K562 (cell line): ENCODE results near the gene NUP85. TPM values are rescaled to one million over a fixed set of nuclear protein-coding genes. Genes with fewer than 3 reads are reported as not detected.

Source experiments
- ERF ChIP-seq: fragments of 450-650 bp; formaldehyde crosslinking; IDR thresholded peaks from 2 replicates; pipeline ENCODE4 v1.4.0; 2020; ENCODE audit warnings: mild to moderate bottlenecking, mixed read lengths
- KAT2B ChIP-seq: IDR thresholded peaks from one replicate; pipeline ENCODE4 v1.6.1; 2012; ENCODE audit warnings: low read depth, mild to moderate bottlenecking, control low read depth, inconsistent platforms, low read length, moderate library complexity
- MXI1 ChIP-seq: IDR thresholded peaks from 2 replicates; pipeline ENCODE4 v1.6.1; 2011; ENCODE audit warnings: low read depth, mild to moderate bottlenecking, improper control_type of control experiment, low read length
- NR4A1 ChIP-seq, 2 experiments: fragments of 250-450 bp in 1 of 2; fragments of 450-650 bp in 1 of 2; sonication (Bioruptor Pico) in 1 of 2; IDR thresholded peaks; 2 replicates each; pipeline versions ENCODE4 v1.4.0 to v1.6.1; 2016 to 2020; ENCODE audit warnings: mild to moderate bottlenecking in 2 of 2, missing compliant biosample characterization in 1 of 2, missing genetic modification characterization in 1 of 2, moderate library complexity in 1 of 2
- POLR2G ChIP-seq: fragments of 200-400 bp; formaldehyde crosslinking; IDR thresholded peaks from 2 replicates; pipeline ENCODE4 v1.6.1; 2017; ENCODE audit warnings: low read depth, mild to moderate bottlenecking, antibody characterized with exemption, low read length, moderate library complexity
- RBBP5 ChIP-seq: fragments of 200-600 bp; sonication (generic); IDR thresholded peaks from 2 replicates; pipeline ENCODE4 v1.6.1; 2012; ENCODE audit warnings: borderline replicate concordance, mild to moderate bottlenecking, low read length, control low read depth, inconsistent platforms; ENCODE audit not compliant: insufficient read depth, poor library complexity, severe bottlenecking
- SMARCA4 ChIP-seq: fragments of 450-650 bp; IDR thresholded peaks from 2 replicates; pipeline ENCODE4 v1.6.1; 2016
- TCFL5 ChIP-seq: fragments of 250-450 bp; sonication (Bioruptor Pico); conservative IDR thresholded peaks from 2 replicates; pipeline ENCODE4 v1.6.1; 2021; ENCODE audit warnings: mild to moderate bottlenecking, moderate library complexity, matching md5 sums
- TEAD1 ChIP-seq, 2 experiments: fragments of 450-650 bp in 1 of 2; sonication (generic) in 1 of 2; formaldehyde crosslinking; IDR thresholded peaks; 2 replicates each; pipeline versions ENCODE4 v1.4.0 to v1.8.0; 2020 to 2022; ENCODE audit warnings: mild to moderate bottlenecking in 2 of 2, missing genetic modification reagents in 1 of 2
- TGIF2 ChIP-seq: sonication (generic); formaldehyde crosslinking; IDR thresholded peaks from 2 replicates; pipeline ENCODE4 v1.8.1; 2022; ENCODE audit warnings: mild to moderate bottlenecking, missing genetic modification reagents, moderate library complexity
- THRAP3 ChIP-seq: fragments of 450-650 bp; IDR thresholded peaks from 2 replicates; pipeline ENCODE4 v1.6.1; 2016; ENCODE audit warnings: mild to moderate bottlenecking, inconsistent platforms, borderline replicate concordance
- ZBTB7A ChIP-seq: IDR thresholded peaks from 2 replicates; pipeline ENCODE4 v1.6.1; 2011; ENCODE audit warnings: low read depth, mild to moderate bottlenecking, low read length, moderate library complexity, borderline replicate concordance; ENCODE audit not compliant: control insufficient read depth
- ZKSCAN8 ChIP-seq: fragments of 200-800 bp; sonication (Bioruptor generic); IDR thresholded peaks from 2 replicates; pipeline ENCODE4 v1.6.1; 2016; ENCODE audit warnings: missing genetic modification characterization, missing compliant biosample characterization
- ZNF184 ChIP-seq: sonication (generic); formaldehyde crosslinking; IDR thresholded peaks from 2 replicates; pipeline ENCODE4 v1.5.0; 2020; ENCODE audit warnings: missing genetic modification reagents
- ZNF507 ChIP-seq: conservative IDR thresholded peaks from 2 replicates; pipeline ENCODE4 v1.6.1; 2017; ENCODE audit warnings: missing genetic modification characterization, missing compliant biosample characterization
- polyA plus RNA-seq, 8 experiments: library from polyadenylated mRNA; depleted of rRNA in 4 of 8; stranded (reverse) in 5 of 8; unstranded in 3 of 8; fragments of >200 nt; fragmentation: Nextera tagmentation in 2 of 8; fragmentation: Illumina TruSeq in 1 of 8; extraction: Ambion mirVana in 2 of 8; extraction: Trizol in 1 of 8; gene quantifications; 2 replicates each; pipeline versions ENCODE4 v1.2.1 to v1.2.3, GENCODE V29; 2011 to 2014; ENCODE audit warnings: inconsistent platforms in 1 of 8, missing spikeins in 1 of 8
- total RNA-seq, 7 experiments: library from RNA; depleted of rRNA in 6 of 7; stranded (reverse); fragments of >200 nt in 6 of 7; fragmentation: Illumina TruSeq in 2 of 7; extraction: Trizol in 2 of 7; gene quantifications; 2 replicates each; pipeline versions ENCODE4 v1.2.1 to v1.2.3, GENCODE V29; 2011 to 2021; ENCODE audit warnings: low replicate concordance in 1 of 7
- TF ChIP-seq, protein P1 (sequence below): sonication (generic); formaldehyde crosslinking; IDR thresholded peaks from 2 replicates; pipeline ENCODE4 v1.8.1; 2023; ENCODE audit warnings: mild to moderate bottlenecking, missing genetic modification reagents
- TF ChIP-seq, protein P2 (sequence below): fragments of 250-450 bp; sonication (Bioruptor Pico); IDR thresholded peaks from 2 replicates; pipeline ENCODE4 v1.4.0; 2020; ENCODE audit warnings: borderline replicate concordance
- TF ChIP-seq, protein P3 (sequence below), 2 experiments: fragments of 450-650 bp in 1 of 2; sonication (generic) in 1 of 2; formaldehyde crosslinking in 1 of 2; IDR thresholded peaks in 1 of 2; conservative IDR thresholded peaks in 1 of 2; 2 replicates each; pipeline versions ENCODE4 v1.6.1 to v1.8.1; 2016 to 2023; ENCODE audit warnings: mild to moderate bottlenecking in 2 of 2, moderate library complexity in 2 of 2, inconsistent platforms in 1 of 2, missing genetic modification reagents in 1 of 2
- TF ChIP-seq, protein P4 (sequence below): sonication (generic); formaldehyde crosslinking; IDR thresholded peaks from 2 replicates; pipeline ENCODE4 v1.8.1; 2023; ENCODE audit warnings: missing genetic modification reagents, mild to moderate bottlenecking, borderline replicate concordance

The NUP85 gene
- total and polyA plus RNA-seq, 9 of the 15 experiments (the other 6 are each of a cell fraction or from before 2014, with no cell fraction given), result 50.2 to 177 (median 110) TPM

DNA sequence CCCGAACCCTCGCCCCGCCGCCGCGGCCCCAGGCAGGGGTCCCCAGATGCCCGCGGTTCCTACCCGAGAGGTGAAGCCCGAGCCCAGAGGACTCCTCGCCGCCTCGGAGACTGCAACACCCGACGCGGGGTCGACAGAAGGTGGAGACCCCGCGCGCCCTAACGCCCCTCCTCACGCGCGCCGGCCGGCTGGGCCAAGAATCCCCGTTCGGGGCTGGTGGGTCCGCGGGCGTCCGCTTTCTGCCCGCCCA, 23.2 kb upstream of the NUP85 start (continued):
- TF ChIP-seq ZNF184 (no peak), POLR2G (no peak), ZBTB7A (peak; percentile 80; the same call in 1 of the 2 replicates), NR4A1 (CRISPR knock-in tag; IDR thresholded peaks at IDR 0.05) (no peak), NR4A1 (tag; IDR thresholded peaks at IDR 0.05) (no peak), TCFL5 (CRISPR knock-in tag) (no peak), ZNF507 (tag) (no peak), TGIF2 (CRISPR knock-in tag) (peak; percentile 77; the same call in 1 of the 2 replicates), MXI1 (no peak), KAT2B (no peak), ZKSCAN8 (no peak), RBBP5 (peak; percentile 12), SMARCA4 (no peak), TEAD1 (CRISPR knock-in tag; IDR thresholded peaks at IDR 0.05) (no peak), ERF (no peak; the same call in 1 of the 2 replicates), THRAP3 (no peak)
- TF ChIP-seq, protein P1, sequence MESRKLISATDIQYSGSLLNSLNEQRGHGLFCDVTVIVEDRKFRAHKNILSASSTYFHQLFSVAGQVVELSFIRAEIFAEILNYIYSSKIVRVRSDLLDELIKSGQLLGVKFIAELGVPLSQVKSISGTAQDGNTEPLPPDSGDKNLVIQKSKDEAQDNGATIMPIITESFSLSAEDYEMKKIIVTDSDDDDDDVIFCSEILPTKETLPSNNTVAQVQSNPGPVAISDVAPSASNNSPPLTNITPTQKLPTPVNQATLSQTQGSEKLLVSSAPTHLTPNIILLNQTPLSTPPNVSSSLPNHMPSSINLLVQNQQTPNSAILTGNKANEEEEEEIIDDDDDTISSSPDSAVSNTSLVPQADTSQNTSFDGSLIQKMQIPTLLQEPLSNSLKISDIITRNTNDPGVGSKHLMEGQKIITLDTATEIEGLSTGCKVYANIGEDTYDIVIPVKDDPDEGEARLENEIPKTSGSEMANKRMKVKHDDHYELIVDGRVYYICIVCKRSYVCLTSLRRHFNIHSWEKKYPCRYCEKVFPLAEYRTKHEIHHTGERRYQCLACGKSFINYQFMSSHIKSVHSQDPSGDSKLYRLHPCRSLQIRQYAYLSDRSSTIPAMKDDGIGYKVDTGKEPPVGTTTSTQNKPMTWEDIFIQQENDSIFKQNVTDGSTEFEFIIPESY (CRISPR knock-in tag), result no peak
- TF ChIP-seq, protein P2, sequence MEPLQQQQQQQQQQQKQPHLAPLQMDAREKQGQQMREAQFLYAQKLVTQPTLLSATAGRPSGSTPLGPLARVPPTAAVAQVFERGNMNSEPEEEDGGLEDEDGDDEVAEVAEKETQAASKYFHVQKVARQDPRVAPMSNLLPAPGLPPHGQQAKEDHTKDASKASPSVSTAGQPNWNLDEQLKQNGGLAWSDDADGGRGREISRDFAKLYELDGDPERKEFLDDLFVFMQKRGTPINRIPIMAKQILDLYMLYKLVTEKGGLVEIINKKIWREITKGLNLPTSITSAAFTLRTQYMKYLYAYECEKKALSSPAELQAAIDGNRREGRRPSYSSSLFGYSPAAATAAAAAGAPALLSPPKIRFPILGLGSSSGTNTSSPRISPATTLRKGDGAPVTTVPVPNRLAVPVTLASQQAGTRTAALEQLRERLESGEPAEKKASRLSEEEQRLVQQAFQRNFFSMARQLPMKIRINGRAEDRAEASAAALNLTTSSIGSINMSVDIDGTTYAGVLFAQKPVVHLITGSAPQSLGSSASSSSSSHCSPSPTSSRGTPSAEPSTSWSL (CRISPR knock-in tag), result no peak
- TF ChIP-seq, protein P3, sequence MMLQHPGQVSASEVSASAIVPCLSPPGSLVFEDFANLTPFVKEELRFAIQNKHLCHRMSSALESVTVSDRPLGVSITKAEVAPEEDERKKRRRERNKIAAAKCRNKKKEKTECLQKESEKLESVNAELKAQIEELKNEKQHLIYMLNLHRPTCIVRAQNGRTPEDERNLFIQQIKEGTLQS (IDR thresholded peaks at IDR 0.05), result no peak
- TF ChIP-seq, protein P3 (CRISPR knock-in tag; conservative IDR thresholded peaks at IDR 0.05), result no peak
- TF ChIP-seq, protein P4, sequence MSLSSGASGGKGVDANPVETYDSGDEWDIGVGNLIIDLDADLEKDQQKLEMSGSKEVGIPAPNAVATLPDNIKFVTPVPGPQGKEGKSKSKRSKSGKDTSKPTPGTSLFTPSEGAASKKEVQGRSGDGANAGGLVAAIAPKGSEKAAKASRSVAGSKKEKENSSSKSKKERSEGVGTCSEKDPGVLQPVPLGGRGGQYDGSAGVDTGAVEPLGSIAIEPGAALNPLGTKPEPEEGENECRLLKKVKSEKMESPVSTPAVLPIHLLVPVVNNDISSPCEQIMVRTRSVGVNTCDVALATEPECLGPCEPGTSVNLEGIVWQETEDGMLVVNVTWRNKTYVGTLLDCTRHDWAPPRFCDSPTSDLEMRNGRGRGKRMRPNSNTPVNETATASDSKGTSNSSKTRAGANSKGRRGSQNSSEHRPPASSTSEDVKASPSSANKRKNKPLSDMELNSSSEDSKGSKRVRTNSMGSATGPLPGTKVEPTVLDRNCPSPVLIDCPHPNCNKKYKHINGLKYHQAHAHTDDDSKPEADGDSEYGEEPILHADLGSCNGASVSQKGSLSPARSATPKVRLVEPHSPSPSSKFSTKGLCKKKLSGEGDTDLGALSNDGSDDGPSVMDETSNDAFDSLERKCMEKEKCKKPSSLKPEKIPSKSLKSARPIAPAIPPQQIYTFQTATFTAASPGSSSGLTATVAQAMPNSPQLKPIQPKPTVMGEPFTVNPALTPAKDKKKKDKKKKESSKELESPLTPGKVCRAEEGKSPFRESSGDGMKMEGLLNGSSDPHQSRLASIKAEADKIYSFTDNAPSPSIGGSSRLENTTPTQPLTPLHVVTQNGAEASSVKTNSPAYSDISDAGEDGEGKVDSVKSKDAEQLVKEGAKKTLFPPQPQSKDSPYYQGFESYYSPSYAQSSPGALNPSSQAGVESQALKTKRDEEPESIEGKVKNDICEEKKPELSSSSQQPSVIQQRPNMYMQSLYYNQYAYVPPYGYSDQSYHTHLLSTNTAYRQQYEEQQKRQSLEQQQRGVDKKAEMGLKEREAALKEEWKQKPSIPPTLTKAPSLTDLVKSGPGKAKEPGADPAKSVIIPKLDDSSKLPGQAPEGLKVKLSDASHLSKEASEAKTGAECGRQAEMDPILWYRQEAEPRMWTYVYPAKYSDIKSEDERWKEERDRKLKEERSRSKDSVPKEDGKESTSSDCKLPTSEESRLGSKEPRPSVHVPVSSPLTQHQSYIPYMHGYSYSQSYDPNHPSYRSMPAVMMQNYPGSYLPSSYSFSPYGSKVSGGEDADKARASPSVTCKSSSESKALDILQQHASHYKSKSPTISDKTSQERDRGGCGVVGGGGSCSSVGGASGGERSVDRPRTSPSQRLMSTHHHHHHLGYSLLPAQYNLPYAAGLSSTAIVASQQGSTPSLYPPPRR (CRISPR knock-in tag), result no peak
